Karpas-422 (cell line): ENCODE data around the gene MLIP. TPM values are rescaled to one million over a fixed set of nuclear protein-coding genes. Genes with fewer than 3 reads are reported as not detected.

ENCODE experiments used
- DNase-seq: peaks from one replicate; pipeline ENCODE4 v3.0.0-alpha.2; 2015
- H2AFZ ChIP-seq: fragments of 200-600 bp; sonication (generic); 2 replicates; pipeline ENCODE4 v1.6.1; 2014; ENCODE audit warnings: antibody characterized with exemption, low read length, mixed read lengths
- H3K27ac ChIP-seq: fragments of 200-600 bp; sonication (generic); 2 replicates; pipeline ENCODE4 v1.5.1; 2014; ENCODE audit warnings: mild to moderate bottlenecking, low read length, moderate library complexity
- H3K27me3 ChIP-seq: fragments of 200-600 bp; sonication (generic); 2 replicates; pipeline ENCODE4 v1.6.1; 2014; ENCODE audit warnings: low read length, mixed read lengths
- H3K36me3 ChIP-seq: fragments of 200-600 bp; sonication (generic); 2 replicates; pipeline ENCODE4 v1.6.1; 2014; ENCODE audit warnings: low read length, mixed read lengths; ENCODE audit not compliant: insufficient read depth
- H3K4me1 ChIP-seq: fragments of 200-600 bp; sonication (generic); 2 replicates; pipeline ENCODE4 v1.6.1; 2014; ENCODE audit warnings: mild to moderate bottlenecking, low read length, mixed read lengths
- H3K4me2 ChIP-seq: fragments of 200-600 bp; sonication (generic); 2 replicates; pipeline ENCODE4 v1.6.1; 2014; ENCODE audit warnings: low read length, low read depth, mild to moderate bottlenecking; ENCODE audit not compliant: poor library complexity, severe bottlenecking
- H3K4me3 ChIP-seq: fragments of 200-600 bp; sonication (generic); 2 replicates; pipeline ENCODE4 v1.5.1; 2014; ENCODE audit warnings: mild to moderate bottlenecking, antibody characterized with exemption, low read length, mixed read lengths
- H3K79me2 ChIP-seq: fragments of 200-600 bp; sonication (generic); 2 replicates; pipeline ENCODE4 v1.6.1; 2014; ENCODE audit warnings: mild to moderate bottlenecking, low read length, mixed read lengths
- H3K9ac ChIP-seq: fragments of 200-600 bp; sonication (generic); 2 replicates; pipeline ENCODE4 v1.6.0; 2014; ENCODE audit warnings: low read length
- H3K9me2 ChIP-seq: fragments of 200-600 bp; sonication (generic), shearing (Covaris generic); replicated peaks from 2 replicates; pipeline ENCODE4 v1.6.0; 2014; ENCODE audit warnings: mild to moderate bottlenecking, low read length, moderate library complexity; ENCODE audit not compliant: insufficient read depth
- H3K9me3 ChIP-seq: fragments of 300-700, 200-600 bp; sonication (generic); 2 replicates; pipeline ENCODE4 v1.6.1; 2014; ENCODE audit warnings: low read length, mixed read lengths
- H4K20me1 ChIP-seq: fragments of 200-600 bp; sonication (generic); 2 replicates; pipeline ENCODE4 v1.6.1; 2014; ENCODE audit warnings: mild to moderate bottlenecking, antibody characterized with exemption, low read length, low read depth; ENCODE audit not compliant: insufficient read depth
- total RNA-seq: library from RNA; depleted of rRNA; stranded (reverse); fragments of >200 nt; shearing (Covaris generic); gene quantifications from 2 replicates; pipeline ENCODE4 v1.2.3, GENCODE V29; 2014; ENCODE audit warnings: low replicate concordance

The MLIP gene
- total RNA-seq, 1 experiment from 2014 or later = not detected

DNA sequence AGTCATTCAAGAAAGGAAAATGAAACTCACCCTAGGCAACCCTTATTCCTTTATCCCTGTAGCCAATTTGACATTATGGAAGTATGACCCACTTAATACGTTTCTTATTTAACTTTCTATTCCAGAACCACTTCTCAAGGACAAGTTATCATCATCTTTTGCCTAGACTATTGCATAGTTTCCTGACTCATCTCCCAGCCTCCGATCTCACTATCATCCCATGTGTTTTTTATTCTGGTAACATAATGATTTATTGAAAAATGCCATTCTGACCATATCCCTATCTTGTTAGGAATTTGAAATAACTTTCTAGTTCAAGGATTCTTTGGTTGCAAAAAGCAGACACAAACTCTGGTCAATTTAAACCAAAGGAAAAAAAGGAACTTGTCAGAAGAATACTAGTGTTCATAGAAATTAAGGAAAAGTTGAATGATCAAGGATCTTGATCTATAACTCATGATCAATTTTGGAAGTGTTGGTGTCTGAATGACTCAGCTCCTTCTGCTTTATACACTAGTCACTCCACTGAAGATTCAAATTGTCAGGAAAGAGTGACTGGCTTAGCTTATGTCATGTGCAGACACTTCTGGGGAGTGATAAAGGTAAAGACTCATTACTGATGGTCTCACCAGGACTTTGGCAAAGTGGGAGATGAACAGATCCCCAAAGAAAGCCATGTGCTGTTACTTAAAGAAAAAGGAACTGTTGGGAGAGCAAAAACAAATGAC, 188.5 kb downstream of the MLIP start:
- no peak overlapping the region for H2AFZ ChIP-seq
- H3K4me1 ChIP-seq = no peaks in the 10 kb centered on the region
- H3K27ac ChIP-seq = no peak overlapping the region
- H3K9me2 ChIP-seq = no peaks in the 10 kb centered on the region
- H3K27me3 ChIP-seq = no peaks in the 10 kb centered on the region
- no peak overlapping the region for H3K9ac ChIP-seq
- H3K79me2 ChIP-seq = no peaks in the 10 kb centered on the region
- no peaks in the 10 kb centered on the region for H3K36me3 ChIP-seq
- H3K4me3 ChIP-seq = no peak overlapping the region
- peaks cover 5% of the 10 kb centered on the region for H3K9me3 ChIP-seq
- H4K20me1 ChIP-seq = no peaks in the 10 kb centered on the region
- H3K4me2 ChIP-seq = no peak overlapping the region
- no peak for DNase-seq

GRCh38 chr6:54301770-54302169, 190.5 kb downstream of the MLIP start:
- Histone ChIP-seq H4K20me1 (no peaks in the 10 kb centered on the region), H3K27ac (no peak overlapping the region), H3K27me3 (no peaks in the 10 kb centered on the region), H3K36me3 (no peaks in the 10 kb centered on the region), H3K4me2 (no peak overlapping the region), H3K4me1 (no peaks in the 10 kb centered on the region), H3K9ac (no peak overlapping the region), H2AFZ (no peak overlapping the region), H3K9me3 (0 out of 2 replicates have a peak, but pooled peaks cover 5% of the 10 kb centered on the region), H3K9me2 (no peaks in the 10 kb centered on the region), H3K79me2 (no peaks in the 10 kb centered on the region), H3K4me3 (no peak overlapping the region)
- DNase-seq = no peak

- Histone ChIP-seq H3K4me2 (no peak overlapping the region), H4K20me1 (no peaks in the 10 kb centered on the region), H3K4me1 (no peaks in the 10 kb centered on the region), H3K36me3 (no peaks in the 10 kb centered on the region), H2AFZ (no peak overlapping the region), H3K4me3 (no peak overlapping the region), H3K27me3 (no peaks in the 10 kb centered on the region), H3K79me2 (no peaks in the 10 kb centered on the region), H3K27ac (no peak overlapping the region), H3K9me2 (no peaks in the 10 kb centered on the region), H3K9me3 (peaks cover 10% of the 10 kb centered on the region; the same call in 1 of the 2 replicates), H3K9ac (no peak overlapping the region)
- no peak for DNase-seq
Measured at GRCh38 chr6:54307439-54307910, 196.2 kb downstream of the MLIP start.

DNA sequence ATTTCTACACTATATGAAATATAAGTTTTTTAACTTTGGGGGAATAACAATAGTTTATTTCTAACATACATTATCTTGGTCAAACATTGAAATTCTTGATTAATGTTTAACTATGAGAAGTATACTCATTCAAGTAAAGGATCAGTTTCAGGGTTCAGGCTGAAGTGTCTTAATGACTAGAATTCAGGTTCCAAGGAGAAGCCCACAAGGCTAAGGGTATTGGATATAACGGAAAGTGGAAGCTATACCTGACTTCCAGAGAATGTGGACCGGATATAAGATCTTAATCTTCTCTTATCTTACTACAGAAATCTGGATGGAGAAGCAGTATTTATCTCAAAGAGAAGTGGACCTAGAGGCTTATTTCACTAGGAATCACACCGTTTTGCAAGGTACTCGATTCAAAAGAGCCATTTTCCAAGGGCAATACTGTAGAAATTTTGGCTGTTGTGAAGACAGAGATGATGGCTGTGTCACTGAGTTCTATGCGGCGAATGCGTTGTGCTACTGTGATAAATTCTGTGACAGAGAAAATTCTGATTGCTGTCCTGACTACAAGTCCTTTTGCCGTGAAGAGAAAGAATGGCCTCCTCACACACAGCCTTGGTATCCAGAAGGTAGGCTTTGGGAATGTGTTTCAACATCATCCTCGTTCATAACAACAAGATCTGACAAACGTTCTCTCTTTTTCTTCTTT, 197.2 kb downstream of the MLIP start, which contains the start of gene TINAG:
TINAG (plus strand) TSS at position 153 of the 697 bp plus-strand sequence; CDS start at position 263, 110 bp downstream.
- Histone ChIP-seq H3K4me1 (no peaks in the 10 kb centered on the region), H2AFZ (no peak within 1 kb of the TSS), H3K9me3 (peaks cover 9% of the 10 kb centered on the region; the same call in 1 of the 2 replicates), H3K79me2 (no peaks in the 10 kb centered on the region), H3K9me2 (no peaks in the 10 kb centered on the region), H3K4me3 (no peak within 1 kb of the TSS), H3K36me3 (no peaks in the 10 kb centered on the region), H3K27ac (no peak within 1 kb of the TSS), H3K9ac (no peak within 1 kb of the TSS), H3K4me2 (no peak within 1 kb of the TSS), H3K27me3 (no peaks in the 10 kb centered on the region), H4K20me1 (no peaks in the 10 kb centered on the region)
- no peak for DNase-seq

- Histone ChIP-seq H3K4me1 (no peaks in the 10 kb centered on the region), H2AFZ (no peak overlapping the region), H3K27ac (no peak overlapping the region), H3K4me2 (no peak overlapping the region), H3K27me3 (no peaks in the 10 kb centered on the region), H3K9ac (no peak overlapping the region), H4K20me1 (no peaks in the 10 kb centered on the region), H3K79me2 (no peaks in the 10 kb centered on the region), H3K36me3 (no peaks in the 10 kb centered on the region), H3K9me3 (peaks cover 5% of the 10 kb centered on the region; the same call in 1 of the 2 replicates), H3K9me2 (no peaks in the 10 kb centered on the region), H3K4me3 (no peak overlapping the region)
- DNase-seq = no peak
Measured at GRCh38 chr6:54308986-54309315, 197.7 kb downstream of the MLIP start.

- no peak overlapping the region for H3K9ac ChIP-seq
- no peak overlapping the region for H3K4me3 ChIP-seq
- no peaks in the 10 kb centered on the region for H3K9me2 ChIP-seq
- no peak for DNase-seq
- H3K27me3 ChIP-seq = no peaks in the 10 kb centered on the region
- H3K4me2 ChIP-seq = no peak overlapping the region
- no peak overlapping the region for H2AFZ ChIP-seq
- peaks cover 8% of the 10 kb centered on the region; the same call in 1 of the 2 replicates for H3K9me3 ChIP-seq
- no peaks in the 10 kb centered on the region for H3K79me2 ChIP-seq
- H4K20me1 ChIP-seq = no peaks in the 10 kb centered on the region
- H3K36me3 ChIP-seq = no peaks in the 10 kb centered on the region
- H3K27ac ChIP-seq = no peak overlapping the region
- H3K4me1 ChIP-seq = no peaks in the 10 kb centered on the region
Measured at GRCh38 chr6:54310377-54311152, 199.3 kb downstream of the MLIP start.

GRCh38 chr6:54315656-54316055, 204.4 kb downstream of the MLIP start:
- H3K9ac ChIP-seq = no peak overlapping the region

More at GRCh38 chr6:54315656-54316055, 204.4 kb downstream of the MLIP start:
- no peaks in the 10 kb centered on the region for H3K36me3 ChIP-seq
- no peak overlapping the region for H3K4me3 ChIP-seq
- H3K27ac ChIP-seq = no peak overlapping the region
- H3K9me2 ChIP-seq = no peaks in the 10 kb centered on the region
- no peak overlapping the region for H2AFZ ChIP-seq
- H3K79me2 ChIP-seq = no peaks in the 10 kb centered on the region
- H3K27me3 ChIP-seq = no peaks in the 10 kb centered on the region
- H3K4me1 ChIP-seq = no peaks in the 10 kb centered on the region
- no peaks in the 10 kb centered on the region for H4K20me1 ChIP-seq
- DNase-seq = no peak
- peaks cover 8% of the 10 kb centered on the region; the same call in 1 of the 2 replicates for H3K9me3 ChIP-seq
- H3K4me2 ChIP-seq = no peak overlapping the region
